IPS DF 6.9 (cell line): ENCODE data around the gene RASGRP2.

Source experiments
- DNase-seq: peaks from one replicate; pipeline ENCODE4 v3.0.0-alpha.2; 2013; ENCODE audit warnings: low read depth, low spot score
- H3K27ac ChIP-seq: one replicate; pipeline ENCODE4 v1.5.1; 2013; ENCODE audit warnings: low read length, control low read depth
- H3K27me3 ChIP-seq: 2 replicates; pipeline ENCODE4 v1.6.1; 2013; ENCODE audit warnings: mild to moderate bottlenecking, low read length; ENCODE audit not compliant: control insufficient read depth, insufficient read depth
- H3K36me3 ChIP-seq: 2 replicates; pipeline ENCODE4 v1.6.1; 2013; ENCODE audit warnings: low read length; ENCODE audit not compliant: control insufficient read depth, insufficient read depth
- H3K4me1 ChIP-seq: 2 replicates; pipeline ENCODE4 v1.6.1; 2013; ENCODE audit warnings: low read length; ENCODE audit not compliant: control insufficient read depth, insufficient read depth
- H3K4me3 ChIP-seq: 2 replicates; pipeline ENCODE4 v1.5.1; 2013; ENCODE audit warnings: mild to moderate bottlenecking, low read length
- H3K9me3 ChIP-seq: 2 replicates; pipeline ENCODE4 v1.6.1; 2013; ENCODE audit warnings: low read length, inconsistent platforms; ENCODE audit not compliant: control insufficient read depth, insufficient read depth
- WGBS: extraction: QIAGEN DNeasy Blood & Tissue Kit; methylation state at CpG from one replicate; pipeline ENCODE4 v1.1.7; 2013; ENCODE audit warnings: mixed read lengths, missing lambda C conversion rate; ENCODE audit not compliant: insufficient read length, insufficient coverage; 5-methylcytosine and 5-hydroxymethylcytosine counted together

RASGRP2 gene

DNA sequence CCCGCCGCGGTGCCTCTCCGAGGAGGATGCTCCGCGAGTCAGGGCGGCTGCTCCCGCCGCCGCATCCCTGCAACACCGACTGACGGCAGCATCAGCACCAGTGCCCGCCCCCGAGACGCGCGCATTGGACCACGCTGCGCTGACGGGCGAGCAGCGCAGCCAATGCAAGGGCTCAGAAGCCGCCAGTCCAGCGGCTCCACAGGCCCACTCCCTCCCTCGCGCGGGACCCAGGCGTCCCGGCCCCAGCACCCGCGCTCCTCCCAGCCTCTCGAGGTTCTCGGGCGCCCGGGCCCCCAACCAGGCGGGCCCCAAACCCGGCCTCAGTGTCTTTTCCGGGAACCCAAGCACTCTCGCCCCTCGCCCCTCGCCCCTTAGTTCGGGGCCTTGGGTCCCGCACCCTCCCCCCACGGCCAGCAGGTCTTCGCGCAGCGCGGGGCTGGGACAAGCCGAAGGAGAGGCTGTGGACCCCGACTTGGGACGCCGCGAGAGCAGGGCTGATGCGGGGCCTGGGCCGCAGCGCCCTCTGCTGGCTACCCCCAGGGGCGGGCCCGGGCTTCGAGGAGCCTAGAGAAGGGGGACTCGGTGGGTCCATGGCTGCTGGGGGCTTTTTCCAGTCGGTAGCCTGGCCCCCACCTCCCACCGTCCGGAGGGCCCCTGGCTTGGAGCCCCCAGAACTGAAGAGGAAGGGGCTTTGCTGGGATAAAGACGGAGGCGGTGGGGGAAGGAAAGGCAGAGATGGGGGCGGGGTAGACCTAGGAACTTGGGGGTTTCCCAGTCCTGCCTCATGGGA is 20.6 kb downstream of the RASGRP2 start, which contains the start of gene NRXN2:
TSS of gene NRXN2 (minus strand) at position 81 of the 790 bp plus-strand sequence. CDS start 9,498 bp downstream, outside the sequence.
- Histone ChIP-seq H3K27me3 (peaks cover 7% of the 10 kb centered on the region; the same call in 1 of the 2 replicates), H3K36me3 (no peaks in the 10 kb centered on the region), H3K9me3 (no peaks in the 10 kb centered on the region), H3K4me3 (peak within 1 kb of the TSS; percentile 61), H3K4me1 (peaks cover 16% of the 10 kb centered on the region), H3K27ac (no peak within 1 kb of the TSS)
- no peak for DNase-seq
- no CpG with 5 or more reads among the region's 66 CpGs for WGBS

DNA sequence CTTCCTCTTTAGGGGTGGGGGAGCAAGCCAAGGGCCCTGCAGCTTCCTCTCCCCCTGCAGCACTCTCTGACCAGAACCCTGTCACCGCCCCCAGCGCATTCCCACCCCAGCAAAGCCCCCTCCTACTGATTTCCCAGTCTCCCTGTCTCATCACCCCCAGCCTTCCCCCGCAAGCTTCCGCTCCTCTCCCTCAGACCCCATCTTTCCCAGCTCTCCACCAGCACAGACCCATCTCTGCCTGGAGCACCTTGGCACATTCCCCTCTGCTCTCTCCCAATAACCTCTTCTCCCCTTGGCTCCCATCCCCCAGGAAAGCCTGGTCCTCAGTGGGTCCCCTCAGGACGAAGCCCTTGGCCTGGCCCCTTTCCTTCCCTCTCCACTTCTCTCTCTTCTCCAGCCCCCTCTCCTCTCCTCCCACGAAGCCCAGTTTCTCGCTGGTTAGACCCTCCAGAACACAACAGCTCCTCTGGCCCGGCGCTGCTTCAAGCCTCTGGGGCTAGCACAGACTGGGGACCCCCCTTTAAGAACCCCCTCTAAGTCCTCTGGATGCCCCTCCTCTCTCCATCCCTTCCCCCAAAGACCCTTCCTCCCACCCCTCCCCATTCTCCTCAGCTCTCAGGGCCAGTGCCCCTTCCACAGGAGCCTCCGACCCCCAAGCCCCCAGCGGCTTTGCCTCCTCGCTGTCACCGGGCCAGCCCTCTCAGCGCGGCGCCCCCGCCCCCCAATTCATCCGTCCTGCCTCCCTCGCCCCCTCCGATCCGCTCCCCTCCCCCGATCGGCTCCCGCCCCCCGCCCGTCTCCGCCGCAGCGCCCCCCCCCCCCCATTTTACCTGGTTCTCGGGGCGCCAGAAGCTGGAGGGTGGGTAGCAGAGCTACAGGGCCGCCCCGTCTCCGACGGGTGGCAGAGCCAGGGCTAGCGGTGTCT is 21.5 kb downstream of the RASGRP2 start:
- H3K27me3 ChIP-seq = peaks cover 7% of the 10 kb centered on the region; the same call in 1 of the 2 replicates
- H3K27ac ChIP-seq = no peak overlapping the region
- no peaks in the 10 kb centered on the region for H3K36me3 ChIP-seq
- no peaks in the 10 kb centered on the region for H3K9me3 ChIP-seq
- H3K4me1 ChIP-seq = peaks cover 16% of the 10 kb centered on the region
- H3K4me3 ChIP-seq = no peak overlapping the region; the same call in 1 of the 2 replicates
- WGBS = no CpG with 5 or more reads among the region's 36 CpGs
- no peak for DNase-seq

DNA sequence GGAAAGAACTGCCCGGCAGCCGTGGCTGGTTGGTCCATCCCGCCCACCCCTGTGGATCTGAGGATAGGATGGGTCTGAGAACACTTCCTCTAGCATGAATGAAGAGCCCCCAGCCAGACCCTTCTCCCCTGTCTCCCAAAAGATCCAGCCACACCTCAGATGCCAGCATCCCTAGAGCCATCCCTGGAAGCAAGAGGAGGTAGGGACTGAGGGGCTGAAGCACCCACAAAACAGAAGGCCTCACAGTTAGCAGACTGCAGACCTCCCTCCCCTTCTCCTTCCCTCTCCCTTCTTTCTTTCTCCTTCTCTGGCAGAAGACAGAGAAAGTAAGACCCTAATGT is 22.6 kb downstream of the RASGRP2 start:
- H3K27me3 ChIP-seq = peaks cover 7% of the 10 kb centered on the region; the same call in 1 of the 2 replicates
- WGBS = no CpG with 5 or more reads among the region's 3 CpGs
- DNase-seq = no peak
- no peak overlapping the region for H3K27ac ChIP-seq
- H3K36me3 ChIP-seq = no peaks in the 10 kb centered on the region
- no peaks in the 10 kb centered on the region for H3K9me3 ChIP-seq
- peaks cover 18% of the 10 kb centered on the region for H3K4me1 ChIP-seq
- no peak overlapping the region for H3K4me3 ChIP-seq

DNA sequence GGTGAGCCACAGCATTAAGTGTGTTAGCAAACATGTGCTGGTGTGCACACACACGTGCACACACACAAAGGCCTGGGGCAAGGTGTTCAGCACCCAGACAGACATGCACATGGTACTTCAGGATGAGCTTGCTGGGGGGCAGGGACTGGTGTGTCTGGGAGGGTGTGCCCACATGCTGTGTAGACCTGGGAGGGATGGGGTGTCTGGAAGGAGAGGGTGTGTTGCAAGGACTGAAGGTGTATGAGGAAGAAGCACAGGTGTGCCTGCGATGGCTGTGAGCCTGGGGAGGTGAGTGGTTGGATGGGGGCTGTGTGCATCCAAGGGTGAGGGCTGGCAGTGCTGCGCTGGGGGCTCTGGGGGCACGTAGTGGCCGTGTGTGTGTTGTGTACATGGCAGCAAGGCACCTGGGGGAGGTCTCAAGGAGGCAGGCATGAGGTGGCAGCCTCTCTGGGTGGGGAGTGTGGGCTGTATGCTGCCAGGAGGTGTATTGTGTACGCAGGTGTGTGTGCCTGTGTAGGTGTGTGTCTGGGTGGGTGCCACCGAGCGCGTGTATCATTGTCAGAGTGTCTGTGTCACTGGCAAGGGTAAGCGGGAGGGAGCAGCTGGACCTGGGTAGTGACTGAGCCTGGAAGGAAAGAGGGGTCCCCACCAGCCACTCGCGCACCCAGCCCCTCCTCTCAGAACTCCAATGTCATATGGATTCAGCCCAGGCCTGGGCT is 23.1 kb downstream of the RASGRP2 start:
- peaks cover 15% of the 10 kb centered on the region for H3K4me1 ChIP-seq
- no CpG with 5 or more reads among the region's 12 CpGs for WGBS
- no peak overlapping the region for H3K4me3 ChIP-seq
- H3K9me3 ChIP-seq = no peaks in the 10 kb centered on the region
- no peak for DNase-seq
- H3K36me3 ChIP-seq = no peaks in the 10 kb centered on the region
- H3K27me3 ChIP-seq = peaks cover 7% of the 10 kb centered on the region; the same call in 1 of the 2 replicates
- H3K27ac ChIP-seq = no peak overlapping the region

DNA sequence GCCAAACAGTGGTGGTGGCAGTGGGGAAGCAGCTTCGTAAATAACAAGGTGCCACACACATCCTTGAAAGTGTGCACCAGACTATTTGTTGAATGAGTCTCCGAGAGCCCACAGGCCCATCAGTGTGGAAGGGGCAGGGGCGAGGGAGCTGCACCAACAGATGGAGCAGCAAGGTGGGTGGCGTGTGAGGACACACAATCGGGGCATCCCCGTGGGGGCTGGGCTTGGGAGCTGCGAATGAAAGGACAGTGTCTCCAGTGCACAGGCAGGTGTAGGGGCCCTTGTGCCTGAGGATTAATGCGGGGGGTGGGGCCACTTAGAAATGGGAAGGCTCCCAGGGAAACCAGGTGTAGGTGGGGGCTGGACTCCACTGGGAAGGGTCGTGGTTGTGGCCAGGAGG is 23.8 kb downstream of the RASGRP2 start:
- no peaks in the 10 kb centered on the region for H3K36me3 ChIP-seq
- no peak overlapping the region for H3K27ac ChIP-seq
- H3K9me3 ChIP-seq = no peaks in the 10 kb centered on the region
- peaks cover 8% of the 10 kb centered on the region; the same call in 1 of the 2 replicates for H3K27me3 ChIP-seq
- H3K4me3 ChIP-seq = no peak overlapping the region
- no CpG with 5 or more reads among the region's 9 CpGs for WGBS
- peaks cover 12% of the 10 kb centered on the region for H3K4me1 ChIP-seq
- DNase-seq = no peak

DNA sequence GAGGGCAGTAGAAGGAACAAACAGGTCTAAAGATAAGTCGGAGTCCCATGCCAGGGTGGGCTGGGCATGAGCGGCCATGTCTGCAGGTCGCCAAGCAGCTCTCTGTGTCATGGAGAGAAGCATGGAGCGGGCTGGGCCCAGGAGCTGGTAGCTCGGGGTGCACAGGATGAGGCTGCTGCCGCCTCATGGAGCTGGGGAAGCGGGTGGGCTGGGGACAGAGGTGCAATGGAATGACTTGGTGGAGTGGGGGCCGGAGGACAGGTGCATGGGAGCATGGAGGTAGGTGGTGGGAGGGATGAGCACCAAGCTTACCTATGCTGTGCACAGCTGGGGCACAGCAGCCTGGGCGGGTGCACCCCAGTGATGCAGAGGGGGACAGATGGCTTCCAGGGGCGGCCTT is 24.5 kb downstream of the RASGRP2 start:
- Histone ChIP-seq H3K27me3 (peaks cover 9% of the 10 kb centered on the region; the same call in 1 of the 2 replicates), H3K4me1 (peaks cover 11% of the 10 kb centered on the region; the same call in 1 of the 2 replicates), H3K9me3 (no peaks in the 10 kb centered on the region), H3K27ac (no peak overlapping the region), H3K4me3 (no peak overlapping the region), H3K36me3 (no peaks in the 10 kb centered on the region)
- DNase-seq = no peak
- WGBS = no CpG with 5 or more reads among the region's 10 CpGs

DNA sequence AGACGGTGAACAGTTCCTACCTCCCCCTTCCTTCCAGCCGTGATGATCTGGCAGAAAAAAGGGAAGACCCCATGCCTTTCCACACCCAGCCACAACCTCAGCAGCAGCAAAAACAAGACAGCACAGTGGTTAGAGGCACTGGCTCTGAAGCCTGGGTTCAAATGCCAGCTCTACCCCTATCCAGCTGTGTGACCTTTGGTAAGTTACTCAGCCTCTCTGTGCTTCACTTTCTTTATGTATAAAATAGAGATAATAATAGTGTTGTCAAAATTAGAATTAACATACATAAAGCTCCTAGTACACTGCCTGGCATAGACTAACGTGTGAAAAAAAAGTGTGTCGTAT is 25.2 kb downstream of the RASGRP2 start:
- H3K4me1 ChIP-seq = peaks cover 7% of the 10 kb centered on the region; the same call in 1 of the 2 replicates
- no CpG with 5 or more reads among the region's 4 CpGs for WGBS
- DNase-seq = no peak
- H3K27ac ChIP-seq = no peak overlapping the region
- H3K36me3 ChIP-seq = no peaks in the 10 kb centered on the region
- H3K4me3 ChIP-seq = no peak overlapping the region
- no peaks in the 10 kb centered on the region for H3K9me3 ChIP-seq
- H3K27me3 ChIP-seq = peaks cover 11% of the 10 kb centered on the region; the same call in 1 of the 2 replicates

DNA sequence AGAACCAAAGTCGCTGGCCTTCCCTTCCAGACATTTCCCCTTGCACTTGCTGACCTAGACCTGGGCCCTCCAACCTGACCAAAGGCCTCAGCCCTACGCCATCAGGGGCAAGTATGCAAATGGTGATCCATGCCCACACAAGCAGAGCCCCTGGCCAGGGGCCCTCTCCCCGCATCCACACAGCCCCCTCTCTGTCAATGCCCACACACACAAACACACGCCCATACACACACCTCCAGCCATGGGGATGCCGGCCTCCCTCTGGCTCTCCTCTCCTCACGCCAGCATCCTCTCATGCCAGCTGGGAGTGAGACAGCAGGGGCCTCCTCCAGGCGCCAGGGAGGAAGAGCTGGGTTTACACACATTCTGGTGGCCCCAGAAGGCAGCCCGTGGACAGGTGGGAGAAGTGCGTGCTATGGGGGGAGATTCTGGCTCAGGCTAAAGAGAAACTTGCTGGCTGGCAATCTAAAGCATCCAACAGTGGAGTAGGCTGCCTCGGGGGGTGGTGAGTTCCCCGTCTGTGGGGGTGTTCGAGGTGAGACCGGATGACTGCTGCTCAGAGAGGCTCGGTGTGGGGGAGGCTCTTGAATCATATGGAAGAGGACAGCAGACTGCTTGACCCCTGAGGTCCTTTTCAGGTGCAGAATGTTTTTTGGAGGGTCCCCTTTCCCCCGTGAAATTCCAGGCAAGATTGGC is 25.7 kb downstream of the RASGRP2 start:
- Histone ChIP-seq H3K4me1 (peaks cover 6% of the 10 kb centered on the region; the same call in 1 of the 2 replicates), H3K9me3 (no peaks in the 10 kb centered on the region), H3K27me3 (peaks cover 11% of the 10 kb centered on the region; the same call in 1 of the 2 replicates), H3K36me3 (no peaks in the 10 kb centered on the region), H3K27ac (no peak overlapping the region), H3K4me3 (no peak overlapping the region)
- no peak for DNase-seq
- WGBS = no CpG with 5 or more reads among the region's 15 CpGs

DNA sequence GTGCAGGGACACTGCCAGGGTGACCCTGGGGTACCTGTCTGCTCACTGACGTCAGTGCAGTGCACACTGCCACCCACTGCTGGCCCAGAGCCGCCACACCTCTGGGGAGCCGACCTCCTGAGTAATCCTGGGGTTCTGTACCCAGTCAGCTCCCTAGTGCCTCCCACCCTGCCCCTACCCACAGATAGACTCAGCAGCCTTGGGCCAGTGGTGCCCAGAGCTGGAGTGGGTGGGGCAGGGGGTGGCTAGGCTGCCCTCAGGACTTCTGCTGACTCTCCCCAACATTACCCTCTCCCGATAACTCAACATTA is 26.7 kb downstream of the RASGRP2 start:
- WGBS = no CpG with 5 or more reads among the region's 4 CpGs
- no peaks in the 10 kb centered on the region for H3K9me3 ChIP-seq
- H3K27ac ChIP-seq = no peak overlapping the region
- H3K4me1 ChIP-seq = peaks cover 10% of the 10 kb centered on the region; the same call in 1 of the 2 replicates
- DNase-seq = no peak
- H3K27me3 ChIP-seq = peaks cover 14% of the 10 kb centered on the region; the same call in 1 of the 2 replicates
- no peaks in the 10 kb centered on the region for H3K36me3 ChIP-seq
- no peak overlapping the region for H3K4me3 ChIP-seq
